DOHH2 (cell line): ENCODE results near the gene LHX3.

Experiments used
- CTCF ChIP-seq: fragments of 200-600 bp; sonication (generic); IDR thresholded peaks from one replicate; pipeline ENCODE4 v1.5.1; 2014; ENCODE audit warnings: antibody characterized with exemption, mild to moderate bottlenecking, low read depth, low read length; ENCODE audit not compliant: poor library complexity, severe bottlenecking
- EZH2phosphoT487 ChIP-seq: fragments of 200-600 bp; sonication (generic); IDR thresholded peaks from 2 replicates; pipeline ENCODE4 v1.6.1; 2017; ENCODE audit warnings: borderline replicate concordance, mild to moderate bottlenecking, antibody characterized with exemption, low read length, moderate library complexity, mixed read lengths

- TF ChIP-seq EZH2phosphoT487 = no peak
- TF ChIP-seq CTCF = no peak
Measured at GRCh38 chr9:136239135-136239982, 34.4 kb upstream of the LHX3 start.
